DMS153 treated with DMSO at 0.1 percent for 48 hours (cell line): ENCODE measurements around the gene DNAH2.
"Not testable (repeated sequence)": the region's sequence is repeated elsewhere in the genome, so short reads cannot be mapped to it uniquely, and the experiment has no call there.

Source experiments
- DNase-seq: peaks from one replicate; lab custom pipeline; 2025; ENCODE audit not compliant: unreplicated experiment; lab: John Stamatoyannopoulos, UW

The DNAH2 gene

GRCh38 chr17:7769854-7770253 lies 52.3 kb downstream of the DNAH2 start:
- no peak for DNase-seq

- DNase-seq = no peak
Observed at GRCh38 chr17:7774055-7774521, 56.5 kb downstream of the DNAH2 start.

GRCh38 chr17:7775051-7775450 lies 57.5 kb downstream of the DNAH2 start:
- no peak for DNase-seq

- DNase-seq = no peak
Observed at GRCh38 chr17:7777017-7777416, 59.5 kb downstream of the DNAH2 start.

GRCh38 chr17:7780736-7781135 lies 63.2 kb downstream of the DNAH2 start:
- no peak for DNase-seq

GRCh38 chr17:7781429-7781828 lies 63.9 kb downstream of the DNAH2 start:
- no peak for DNase-seq

GRCh38 chr17:7782240-7782639 lies 64.7 kb downstream of the DNAH2 start:
- no peak for DNase-seq

GRCh38 chr17:7786866-7787265 lies 69.3 kb downstream of the DNAH2 start:
- no peak for DNase-seq

- no peak for DNase-seq
Observed at GRCh38 chr17:7789131-7789530, 71.6 kb downstream of the DNAH2 start.

GRCh38 chr17:7790150-7790549 lies 72.6 kb downstream of the DNAH2 start:
- DNase-seq = no peak

- DNase-seq = no peak
Observed at GRCh38 chr17:7792611-7793010, 75.1 kb downstream of the DNAH2 start.

GRCh38 chr17:7794075-7794663 lies 76.6 kb downstream of the DNAH2 start:
- no peak for DNase-seq

GRCh38 chr17:7797976-7798375 lies 80.4 kb downstream of the DNAH2 start:
- no peak for DNase-seq

- DNase-seq = no peak
Observed at GRCh38 chr17:7798839-7799238, 81.3 kb downstream of the DNAH2 start.

- peak; percentile 45 for DNase-seq
Observed at GRCh38 chr17:7803981-7804380, 86.4 kb downstream of the DNAH2 start.

GRCh38 chr17:7806587-7806986 lies 89.0 kb downstream of the DNAH2 start:
- no peak for DNase-seq

- DNase-seq = no peak
Observed at GRCh38 chr17:7807206-7807605, 89.7 kb downstream of the DNAH2 start.

- no peak for DNase-seq
Observed at GRCh38 chr17:7809086-7809790, 91.7 kb downstream of the DNAH2 start.

- not testable (repeated sequence) for DNase-seq
Observed at GRCh38 chr17:7809791-7810343, 92.3 kb downstream of the DNAH2 start.

GRCh38 chr17:7811251-7811650 lies 93.7 kb downstream of the DNAH2 start:
- DNase-seq = no peak

- DNase-seq = no peak
Observed at GRCh38 chr17:7814969-7815368, 97.4 kb downstream of the DNAH2 start.

GRCh38 chr17:7816926-7817642 lies 99.5 kb downstream of the DNAH2 start:
- DNase-seq = no peak
